ENCODE data around the gene C2CD4A.

The C2CD4A gene

GRCh38 chr15:62119874-62120273 lies 53.1 kb downstream of the C2CD4A start:
- Mint-ChIP-seq H3K4me3 (no peak overlapping the region), H3K27ac (no peak overlapping the region), H3K36me3 (ENCODE audit: low read depth) (no peaks in the 10 kb centered on the region), H3K27me3 (ENCODE audit: low read depth) (peaks cover 3% of the 10 kb centered on the region), H3K4me1 (peaks cover 19% of the 10 kb centered on the region), H3K9me3 (no peaks in the 10 kb centered on the region)
- no peak for TF ChIP-seq CTCF (IDR thresholded peaks at IDR 0.05; ENCODE audit: unreplicated experiment in 3 of 3)
